ENCODE measurements around the gene ZFP69B.

GRCh38 chr1:40450495-40451237 is 390 bp downstream of the ZFP69B start:
- no peak for TF ChIP-seq POLR2A (IDR thresholded peaks at IDR 0.05; ENCODE audit: low read length)
- no peak for TF ChIP-seq EP300 (IDR thresholded peaks at IDR 0.05)
- no peak for TF ChIP-seq FOSB (CRISPR knock-in tag; IDR thresholded peaks at IDR 0.05)

Data from A549 (cell line).